CD14-positive monocyte (primary cell): ENCODE data around the gene PPP2R2C. TPM values are rescaled to one million over a fixed set of nuclear protein-coding genes. Genes with fewer than 3 reads are reported as not detected.

ENCODE experiments used
- DNase-seq, 3 donors: peaks; one replicate each; pipeline ENCODE4 v3.0.0-alpha.2; 2011 to 2022
- H2AFZ ChIP-seq: 2 replicates; pipeline ENCODE4 v1.6.0; 2012; ENCODE audit warnings: mild to moderate bottlenecking, low read depth, low read length, inconsistent platforms; ENCODE audit not compliant: insufficient read depth, poor library complexity, severe bottlenecking
- H3K27ac ChIP-seq, 2 donors: 1 replicate in 1 of 2; 2 replicates in 1 of 2; pipeline ENCODE4 v1.5.1; 2012 to 2013; ENCODE audit warnings: low read length in 2 of 2, control low read depth in 1 of 2, inconsistent platforms in 1 of 2, low read depth in 1 of 2, mild to moderate bottlenecking in 1 of 2
- H3K27me3 ChIP-seq, 2 donors: one replicate each; pipeline versions ENCODE4 v1.6.0 to v1.6.1; 2011 to 2013; ENCODE audit warnings: low read length in 2 of 2; ENCODE audit not compliant: control insufficient read depth in 2 of 2, insufficient read depth in 2 of 2
- H3K36me3 ChIP-seq, 2 donors: replicated peaks in 1 of 2; 1 replicate in 1 of 2; 2 replicates in 1 of 2; pipeline versions ENCODE4 v1.5.1 to v1.6.1; 2012 to 2013; ENCODE audit warnings: low read length in 2 of 2, control low read depth in 1 of 2, inconsistent platforms in 1 of 2, mild to moderate bottlenecking in 1 of 2; ENCODE audit not compliant: insufficient read depth in 2 of 2, control insufficient read depth in 1 of 2
- H3K4me1 ChIP-seq, 2 donors: 1 replicate in 1 of 2; 2 replicates in 1 of 2; pipeline versions ENCODE4 v1.5.1 to v1.6.1; 2012 to 2013; ENCODE audit warnings: low read length in 2 of 2, control low read depth in 1 of 2, inconsistent platforms in 1 of 2, mild to moderate bottlenecking in 1 of 2, moderate library complexity in 1 of 2; ENCODE audit not compliant: insufficient read depth in 2 of 2, control insufficient read depth in 1 of 2
- H3K4me2 ChIP-seq: replicated peaks from 2 replicates; pipeline ENCODE3; 2012; ENCODE audit warnings: low read length, moderate library complexity, mild to moderate bottlenecking; ENCODE audit not compliant: poor library complexity, severe bottlenecking; ENCODE audit errors: extremely low read depth
- H3K4me3 ChIP-seq, 3 experiments: fragments of 200-600 bp in 1 of 3; sonication (generic) in 1 of 3; replicated peaks in 1 of 3; 1 replicate in 2 of 3; 2 replicates in 1 of 3; pipeline ENCODE4 v1.5.1; 2011 to 2013; ENCODE audit warnings: low read length in 3 of 3, mild to moderate bottlenecking in 3 of 3, control low read depth in 2 of 3, low read depth in 2 of 3, inconsistent platforms in 1 of 3, moderate library complexity in 1 of 3
- H3K79me2 ChIP-seq: 2 replicates; pipeline ENCODE4 v1.6.0; 2012; ENCODE audit warnings: mild to moderate bottlenecking, control low read depth, inconsistent platforms, low read length, moderate library complexity; ENCODE audit not compliant: insufficient read depth
- H3K9ac ChIP-seq: 2 replicates; pipeline ENCODE4 v1.6.0; 2017; ENCODE audit warnings: low read length, mild to moderate bottlenecking; ENCODE audit not compliant: insufficient read depth, poor library complexity, severe bottlenecking
- H3K9me3 ChIP-seq, 2 donors: replicated peaks in 1 of 2; 1 replicate in 1 of 2; 2 replicates in 1 of 2; pipeline versions ENCODE4 v1.5.1 to v1.6.1; 2012 to 2013; ENCODE audit warnings: low read length in 2 of 2, control low read depth in 1 of 2; ENCODE audit not compliant: control insufficient read depth in 1 of 2, insufficient read depth in 1 of 2
- H4K20me1 ChIP-seq: 2 replicates; pipeline ENCODE4 v1.6.0; 2012; ENCODE audit warnings: mild to moderate bottlenecking, low read length, control low read depth, moderate library complexity; ENCODE audit not compliant: insufficient read depth
- H3K27ac Mint-ChIP-seq, 7 donors: one replicate each; pipeline ENCODE4 v1.8.0; 2020; ENCODE audit warnings: mild to moderate bottlenecking in 7 of 7, mixed read lengths in 7 of 7, moderate library complexity in 6 of 7, inconsistent platforms in 2 of 7
- H3K27me3 Mint-ChIP-seq, 3 donors: one replicate each; pipeline ENCODE4 v1.8.0; 2021 to 2022; ENCODE audit warnings: low read depth in 3 of 3, mild to moderate bottlenecking in 3 of 3, mixed read lengths in 3 of 3, moderate library complexity in 3 of 3, inconsistent platforms in 1 of 3
- H3K36me3 Mint-ChIP-seq, 2 donors: one replicate each; pipeline ENCODE4 v1.8.0; 2020; ENCODE audit warnings: mixed read lengths in 2 of 2, inconsistent platforms in 1 of 2, mild to moderate bottlenecking in 1 of 2
- H3K4me1 Mint-ChIP-seq: one replicate; pipeline ENCODE4 v1.8.0; 2020; ENCODE audit warnings: mild to moderate bottlenecking, mixed read lengths
- H3K4me3 Mint-ChIP-seq, 2 donors: one replicate each; pipeline ENCODE4 v1.8.0; 2020; ENCODE audit warnings: mild to moderate bottlenecking in 2 of 2, mixed read lengths in 2 of 2, moderate library complexity in 1 of 2
- H3K9me3 Mint-ChIP-seq, 7 donors: one replicate each; pipeline ENCODE4 v1.8.0; 2020 to 2022; ENCODE audit warnings: mixed read lengths in 7 of 7, mild to moderate bottlenecking in 6 of 7, moderate library complexity in 6 of 7, inconsistent platforms in 2 of 7
- CTCF ChIP-seq: fragments of 200-600 bp; IDR thresholded peaks from one replicate; pipeline ENCODE4 v1.8.0; 2022; ENCODE audit warnings: antibody characterized with exemption, mild to moderate bottlenecking
- WGBS: methylation state at CpG from one replicate; pipeline ENCODE4 v1.1.5; 2013; ENCODE audit warnings: missing lambda C conversion rate; ENCODE audit not compliant: insufficient coverage; 5-methylcytosine and 5-hydroxymethylcytosine counted together
- intact Hi-C, 2 donors: fragments of 100-400 bp; cut with micrococcal nuclease; formaldehyde crosslinking; loops; one replicate each; pipeline versions ENCODE4 v1.15.0 to v1.15.1; 2023
- polyA plus RNA-seq, 3 donors: library from polyadenylated mRNA; depleted of rRNA in 1 of 3; unstranded in 2 of 3; stranded (reverse) in 1 of 3; fragments of 300-500 nt in 2 of 3; fragments of >200 nt in 1 of 3; fragmentation: Illumina TruSeq in 2 of 3; gene quantifications; 1 replicate in 2 of 3; 2 replicates in 1 of 3; pipeline ENCODE4 v1.2.3, GENCODE V29; 2012 to 2021

The PPP2R2C gene
- polyA plus RNA-seq, 3 donors = not detected

- H3K4me2 ChIP-seq = no peak overlapping the region
- H3K9me3 ChIP-seq = peaks cover 0 to 8% of the 10 kb centered on the region in 2 donors
- intact Hi-C loops = no loop called here
- no peak overlapping the region for H3K27ac ChIP-seq
- WGBS = 89% methylated on average over 10 of the region's 19 CpGs
- Mint-ChIP-seq H3K4me1 (no peaks in the 10 kb centered on the region), H3K27me3 (peaks cover 3 to 11% (median 5%) of the 10 kb centered on the region in 3 donors), H3K9me3 (peaks cover 3 to 12% (median 8%) of the 10 kb centered on the region in 7 donors), H3K36me3 (no peaks in the 10 kb centered on the region), H3K4me3 (no peak overlapping the region), H3K27ac (no peak overlapping the region)
- H3K36me3 ChIP-seq = no peaks in the 10 kb centered on the region
- no peak for DNase-seq
- H3K79me2 ChIP-seq = no peaks in the 10 kb centered on the region
- H3K4me1 ChIP-seq = no peaks in the 10 kb centered on the region
- no peak overlapping the region for H3K4me3 ChIP-seq
- H4K20me1 ChIP-seq = no peaks in the 10 kb centered on the region
- no peak for TF ChIP-seq CTCF
- no peak overlapping the region for H2AFZ ChIP-seq
- no peaks in the 10 kb centered on the region for H3K27me3 ChIP-seq
- H3K9ac ChIP-seq = no peak overlapping the region
These were observed 122.4 kb downstream of the PPP2R2C start for GRCh38 chr4:6349896-6350603.

GRCh38 chr4:6348408-6348807 is 124.0 kb downstream of the PPP2R2C start:
- Histone ChIP-seq H4K20me1 (no peaks in the 10 kb centered on the region), H3K4me2 (no peak overlapping the region), H2AFZ (no peak overlapping the region), H3K4me1 (no peaks in the 10 kb centered on the region), H3K4me3 (no peak overlapping the region), H3K27me3 (no peaks in the 10 kb centered on the region), H3K27ac (no peak overlapping the region), H3K9ac (no peak overlapping the region), H3K9me3 (peaks cover 0 to 8% of the 10 kb centered on the region in 2 donors), H3K79me2 (no peaks in the 10 kb centered on the region), H3K36me3 (no peaks in the 10 kb centered on the region)
- peaks cover 0 to 7% (median 2%) of the 10 kb centered on the region in 3 donors for H3K27me3 Mint-ChIP-seq
- H3K4me1 Mint-ChIP-seq = no peaks in the 10 kb centered on the region
- no peak for DNase-seq
- peaks cover 3 to 12% (median 9%) of the 10 kb centered on the region in 7 donors for H3K9me3 Mint-ChIP-seq
- H3K36me3 Mint-ChIP-seq = no peaks in the 10 kb centered on the region
- H3K4me3 Mint-ChIP-seq = no peak overlapping the region
- TF ChIP-seq CTCF = no peak
- intact Hi-C loops = no loop called here
- WGBS = 92% methylated on average over 4 of the region's 4 CpGs
- peak overlapping the region in 1 of 7 donors; percentile 50 for H3K27ac Mint-ChIP-seq
